HG03139 (cell line): Measurements from ENCODE around the gene GALNT18.

ENCODE experiments used
- ATAC-seq: cut with Tn5 transposase; IDR thresholded peaks from one replicate; pipeline ENCODE4 v1.9.1; 2021; ENCODE audit not compliant: unreplicated experiment

The GALNT18 gene

GRCh38 chr11:11251394-11251970 lies 370.3 kb downstream of the GALNT18 start:
- no peak for ATAC-seq

GRCh38 chr11:11250470-11250869 lies 371.3 kb downstream of the GALNT18 start:
- no peak for ATAC-seq

GRCh38 chr11:11247576-11247975 lies 374.2 kb downstream of the GALNT18 start:
- ATAC-seq: no peak

- no peak for ATAC-seq
Observed at GRCh38 chr11:11247086-11247485, 374.7 kb downstream of the GALNT18 start.

- ATAC-seq: no peak
Observed at GRCh38 chr11:11246166-11246565, 375.6 kb downstream of the GALNT18 start.

- ATAC-seq: no peak
Observed at GRCh38 chr11:11245453-11245852, 376.4 kb downstream of the GALNT18 start.

GRCh38 chr11:11244470-11245080 lies 377.2 kb downstream of the GALNT18 start:
- ATAC-seq: peak; percentile 15

- peak; percentile 48 for ATAC-seq
Observed at GRCh38 chr11:11243590-11244469, 378.0 kb downstream of the GALNT18 start.

GRCh38 chr11:11243209-11243589 lies 378.6 kb downstream of the GALNT18 start:
- ATAC-seq: no peak

GRCh38 chr11:11241284-11241683 lies 380.5 kb downstream of the GALNT18 start:
- no peak for ATAC-seq

GRCh38 chr11:11239959-11240358 lies 381.8 kb downstream of the GALNT18 start:
- no peak for ATAC-seq

GRCh38 chr11:11237070-11237832 lies 384.6 kb downstream of the GALNT18 start:
- ATAC-seq: no peak

GRCh38 chr11:11236498-11237059 lies 385.2 kb downstream of the GALNT18 start:
- ATAC-seq: no peak

- ATAC-seq: no peak
Observed at GRCh38 chr11:11231763-11232162, 390.0 kb downstream of the GALNT18 start.

- ATAC-seq: no peak
Observed at GRCh38 chr11:11230802-11231562, 390.8 kb downstream of the GALNT18 start.

- ATAC-seq: no peak
Observed at GRCh38 chr11:11230087-11230486, 391.7 kb downstream of the GALNT18 start.

- ATAC-seq: no peak
Observed at GRCh38 chr11:11229647-11230046, 392.2 kb downstream of the GALNT18 start.

GRCh38 chr11:11227296-11228085 lies 394.3 kb downstream of the GALNT18 start:
- ATAC-seq: no peak
